ENCODE measurements around the gene CORO6. TPM values are rescaled to one million over a fixed set of nuclear protein-coding genes. Genes with fewer than 3 reads are reported as not detected.

The CORO6 gene
- total and polyA plus RNA-seq, 10 of the 15 experiments (the other 5 are each of a cell fraction or from before 2014, with no cell fraction given): 0.26 to 5.0 (median 1.7) TPM; not detected in 1

- peak; percentile 24 to 42 (median 30); a peak in 4 of 6 replicates for TF ChIP-seq CTCF (IDR thresholded peaks at IDR 0.05 in 2 of 3, conservative IDR thresholded peaks at IDR 0.05 in 1 of 3; ENCODE audit: control insufficient read depth in 2 of 3, extremely low read depth in 1 of 3, insufficient read depth in 1 of 3, low read depth in 3 of 3, low read length in 3 of 3)
- no peak for TF ChIP-seq MLLT1 (IDR thresholded peaks at IDR 0.05)
- no peak for TF ChIP-seq RFX5 (IDR thresholded peaks at IDR 0.05; ENCODE audit: low read depth, low read length)
- no peak for TF ChIP-seq WRNIP1 (IDR thresholded peaks at IDR 0.05; ENCODE audit: borderline replicate concordance, low read depth, low read length)
- TF ChIP-seq, protein P1, sequence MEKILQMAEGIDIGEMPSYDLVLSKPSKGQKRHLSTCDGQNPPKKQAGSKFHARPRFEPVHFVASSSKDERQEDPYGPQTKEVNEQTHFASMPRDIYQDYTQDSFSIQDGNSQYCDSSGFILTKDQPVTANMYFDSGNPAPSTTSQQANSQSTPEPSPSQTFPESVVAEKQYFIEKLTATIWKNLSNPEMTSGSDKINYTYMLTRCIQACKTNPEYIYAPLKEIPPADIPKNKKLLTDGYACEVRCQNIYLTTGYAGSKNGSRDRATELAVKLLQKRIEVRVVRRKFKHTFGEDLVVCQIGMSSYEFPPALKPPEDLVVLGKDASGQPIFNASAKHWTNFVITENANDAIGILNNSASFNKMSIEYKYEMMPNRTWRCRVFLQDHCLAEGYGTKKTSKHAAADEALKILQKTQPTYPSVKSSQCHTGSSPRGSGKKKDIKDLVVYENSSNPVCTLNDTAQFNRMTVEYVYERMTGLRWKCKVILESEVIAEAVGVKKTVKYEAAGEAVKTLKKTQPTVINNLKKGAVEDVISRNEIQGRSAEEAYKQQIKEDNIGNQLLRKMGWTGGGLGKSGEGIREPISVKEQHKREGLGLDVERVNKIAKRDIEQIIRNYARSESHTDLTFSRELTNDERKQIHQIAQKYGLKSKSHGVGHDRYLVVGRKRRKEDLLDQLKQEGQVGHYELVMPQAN (conservative IDR thresholded peaks at IDR 0.05): peak; percentile 76
- TF ChIP-seq TCF3 (IDR thresholded peaks at IDR 0.05; ENCODE audit: borderline replicate concordance, insufficient read depth, low read depth, low read length): no peak
- TF ChIP-seq REST (IDR thresholded peaks at IDR 0.05; ENCODE audit: low read depth, low read length): peak; percentile 98
- no peak for TF ChIP-seq KLF5 (IDR thresholded peaks at IDR 0.05; ENCODE audit: partially characterized antibody)
- TF ChIP-seq RAD21 (IDR thresholded peaks at IDR 0.05; ENCODE audit: insufficient read depth, low read depth, low read length): peak; percentile 28; the same call in 1 of the 2 replicates
These were observed 28.9 kb downstream of the CORO6 start (continued) for GRCh38 chr17:29593591-29594518.
